ENCODE results near the gene KIRREL3.

DNA sequence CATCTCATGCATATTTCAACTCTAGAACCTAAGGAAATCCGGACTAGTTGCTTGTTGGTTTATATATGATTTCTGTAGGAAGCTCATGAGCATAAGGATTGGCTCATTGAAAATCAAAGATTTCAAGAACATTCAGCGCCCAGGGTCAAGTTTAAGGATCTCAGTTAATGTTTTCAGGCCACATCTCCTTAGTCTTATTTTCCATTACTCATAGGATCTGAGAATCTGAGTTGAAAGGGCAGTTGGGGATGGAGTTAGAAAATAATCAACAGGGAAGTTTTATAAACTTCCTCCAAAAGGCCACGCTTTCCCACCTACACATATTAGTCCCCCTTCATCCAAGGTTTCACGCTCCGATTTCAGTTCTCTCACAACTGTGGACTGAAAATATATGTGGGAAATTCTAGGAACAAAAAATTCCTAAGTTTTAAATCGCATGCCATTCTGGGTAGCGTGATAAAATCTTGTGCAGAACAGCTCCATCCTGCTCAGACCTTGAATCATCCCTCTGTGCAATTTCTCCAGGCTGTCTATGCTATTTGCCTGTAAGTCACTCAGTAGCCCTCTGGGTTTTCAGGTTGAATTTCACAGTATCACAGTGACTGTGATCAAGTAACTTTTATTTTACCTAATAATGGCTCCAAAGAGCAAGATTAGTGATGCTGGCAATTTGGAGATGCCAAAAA, 160.2 kb downstream of the KIRREL3 start:
- TF ChIP-seq EZH2phosphoT487 (IDR thresholded peaks at IDR 0.05; ENCODE audit: borderline replicate concordance, low read length): no peak
- TF ChIP-seq EZH2 (IDR thresholded peaks at IDR 0.05; ENCODE audit: low read length, unreplicated experiment): no peak
- TF ChIP-seq CTCF (conservative IDR thresholded peaks at IDR 0.05; ENCODE audit: low read depth, low read length): no peak

Measured in PC-3 (cell line).